ENCODE data around the gene KCNJ2. TPM values are rescaled to one million over a fixed set of nuclear protein-coding genes. Genes with fewer than 3 reads are reported as not detected.

KCNJ2 gene
- total RNA-seq, 1 experiment from 2014 or later = 0.66 TPM

GRCh38 chr17:70202840-70203239 is 33.5 kb downstream of the KCNJ2 start:
- no peak for DNase-seq (ENCODE audit: low read depth)

GRCh38 chr17:70204431-70204830 is 35.1 kb downstream of the KCNJ2 start:
- DNase-seq (ENCODE audit: low read depth) = no peak

- no peak for DNase-seq (ENCODE audit: low read depth)
Observed at GRCh38 chr17:70205401-70205800, 36.1 kb downstream of the KCNJ2 start.

- DNase-seq (ENCODE audit: low read depth) = no peak
Observed at GRCh38 chr17:70206361-70207010, 37.2 kb downstream of the KCNJ2 start.

- DNase-seq (ENCODE audit: low read depth) = no peak
Observed at GRCh38 chr17:70207184-70207583, 37.9 kb downstream of the KCNJ2 start.

GRCh38 chr17:70208080-70208794 is 38.9 kb downstream of the KCNJ2 start:
- DNase-seq (ENCODE audit: low read depth) = no peak

GRCh38 chr17:70208825-70209555 is 39.7 kb downstream of the KCNJ2 start:
- DNase-seq (ENCODE audit: low read depth) = no peak

GRCh38 chr17:70215656-70216055 is 46.3 kb downstream of the KCNJ2 start:
- no peak for DNase-seq (ENCODE audit: low read depth)

GRCh38 chr17:70217571-70217970 is 48.2 kb downstream of the KCNJ2 start:
- no peak for DNase-seq (ENCODE audit: low read depth)

GRCh38 chr17:70225276-70225675 is 55.9 kb downstream of the KCNJ2 start:
- DNase-seq (ENCODE audit: low read depth) = no peak

Other genes starting within 250 kb of the KCNJ2 start
- gene KCNJ16, start 94.3 kb upstream of the KCNJ2 start, total RNA-seq (2014; rRNA removed; shearing (Covaris generic)) = not detected in 2 replicates

All from HT1080 (cell line).